GM10847 (cell line): ENCODE measurements around the gene PAX6.

Source experiments
- POLR2A ChIP-seq: IDR thresholded peaks from 2 replicates; pipeline ENCODE4 v1.6.1; 2011; ENCODE audit not compliant: insufficient read length; ENCODE audit errors: extremely low read depth

PAX6 gene

DNA sequence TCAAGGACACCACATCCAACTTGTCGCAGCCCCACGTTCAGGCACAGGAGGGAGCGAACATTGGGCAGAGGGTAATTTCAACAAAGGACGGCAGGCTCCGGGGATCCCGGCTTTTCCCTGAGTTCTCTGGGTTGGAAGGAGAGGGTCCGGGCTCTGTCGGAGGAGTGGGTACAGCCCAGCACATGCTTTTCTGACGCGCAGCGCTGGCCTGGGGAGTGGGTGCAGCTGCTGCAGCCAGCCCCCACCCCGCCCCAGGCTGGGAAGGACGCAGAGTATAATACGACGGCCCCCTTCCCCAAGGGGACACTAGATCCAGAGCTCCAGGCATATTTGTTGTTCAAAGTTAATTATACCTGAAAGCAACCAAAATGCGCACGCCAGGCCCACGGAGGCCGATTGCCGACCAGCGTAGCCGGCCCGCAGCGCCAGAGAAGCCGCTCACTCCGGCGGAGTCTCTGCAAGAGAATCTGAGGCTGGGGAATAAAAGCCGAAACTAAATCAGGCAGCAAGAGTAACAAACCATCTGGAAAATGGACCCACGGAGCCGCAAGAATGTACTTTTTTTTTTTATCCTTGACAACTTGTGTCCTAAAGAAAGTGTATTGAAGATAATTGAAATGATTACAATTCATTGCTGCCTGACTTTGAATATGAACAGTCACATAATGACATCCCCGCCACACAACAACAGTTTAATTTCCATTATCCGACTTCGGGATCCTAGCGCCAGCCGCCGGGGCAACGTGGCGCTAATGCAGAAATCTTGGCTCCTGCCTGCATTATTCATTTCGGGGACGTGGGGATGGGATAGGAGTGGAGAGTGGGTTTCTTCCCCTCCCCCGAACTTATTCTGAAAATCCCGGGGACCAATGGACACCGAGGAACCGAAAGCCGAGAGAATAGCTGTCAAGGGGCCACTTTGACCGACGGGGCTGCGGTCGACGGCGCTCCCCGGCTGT lies 14.0 kb upstream of the PAX6 start:
- no peak for TF ChIP-seq POLR2A

DNA sequence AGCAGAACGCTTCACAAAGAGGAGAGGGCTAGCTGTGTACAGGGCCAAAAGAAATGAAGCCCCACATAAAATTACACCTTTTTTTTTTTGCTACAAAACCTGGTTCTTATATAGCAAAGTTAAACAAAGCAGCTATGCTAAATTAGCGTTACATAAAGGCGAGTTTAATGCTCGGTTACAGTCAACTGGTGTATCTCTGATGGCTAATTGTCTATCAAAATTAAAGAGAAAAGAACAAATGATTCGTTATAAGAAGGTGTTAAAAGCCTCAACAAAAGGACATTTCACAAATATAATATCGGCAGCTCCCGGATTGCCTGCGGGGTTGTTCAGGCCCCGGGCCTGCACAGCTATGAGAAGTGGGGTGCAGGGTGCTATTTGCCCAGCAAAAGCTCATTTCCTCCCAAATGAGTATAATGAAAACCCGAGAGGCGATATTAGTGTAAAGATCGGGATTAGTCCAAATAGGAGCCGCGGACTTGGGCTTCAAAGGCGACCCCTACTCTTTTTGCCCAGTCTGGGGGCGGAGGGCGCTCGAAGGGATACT lies 13.3 kb upstream of the PAX6 start:
- TF ChIP-seq POLR2A: no peak

DNA sequence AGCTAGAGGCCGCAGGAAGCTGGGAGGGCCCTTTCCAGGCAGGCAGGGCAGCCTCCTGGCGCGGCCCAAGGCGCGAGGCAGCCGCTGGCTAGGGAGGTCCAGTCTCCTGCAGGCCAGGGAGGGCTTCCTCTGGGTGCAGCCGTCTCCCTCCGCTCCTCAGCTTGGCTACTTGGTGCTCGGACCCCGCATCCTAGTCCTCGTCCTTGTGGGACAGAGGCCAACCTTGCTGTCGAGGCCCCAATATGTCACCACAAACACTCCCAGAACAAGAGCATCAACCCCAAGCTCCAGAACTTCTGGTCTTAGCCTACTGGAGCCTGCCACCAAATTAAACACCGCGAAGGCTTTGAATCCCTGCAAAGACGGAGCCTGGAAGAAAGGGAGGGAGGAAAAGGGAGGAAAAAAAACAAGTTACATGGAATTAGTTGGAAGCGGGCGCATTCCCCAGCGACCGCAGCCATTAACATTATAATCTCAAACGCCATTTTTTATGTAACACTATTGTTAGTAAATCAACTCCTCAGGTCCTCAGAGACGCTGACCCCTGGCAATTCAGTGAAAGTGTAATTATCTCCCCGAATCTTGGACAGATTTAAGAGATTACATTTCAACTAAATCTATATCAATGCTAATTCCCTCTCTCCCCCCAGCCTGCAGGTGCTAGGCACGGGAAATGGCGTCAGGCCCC lies 12.7 kb upstream of the PAX6 start:
- no peak for TF ChIP-seq POLR2A

DNA sequence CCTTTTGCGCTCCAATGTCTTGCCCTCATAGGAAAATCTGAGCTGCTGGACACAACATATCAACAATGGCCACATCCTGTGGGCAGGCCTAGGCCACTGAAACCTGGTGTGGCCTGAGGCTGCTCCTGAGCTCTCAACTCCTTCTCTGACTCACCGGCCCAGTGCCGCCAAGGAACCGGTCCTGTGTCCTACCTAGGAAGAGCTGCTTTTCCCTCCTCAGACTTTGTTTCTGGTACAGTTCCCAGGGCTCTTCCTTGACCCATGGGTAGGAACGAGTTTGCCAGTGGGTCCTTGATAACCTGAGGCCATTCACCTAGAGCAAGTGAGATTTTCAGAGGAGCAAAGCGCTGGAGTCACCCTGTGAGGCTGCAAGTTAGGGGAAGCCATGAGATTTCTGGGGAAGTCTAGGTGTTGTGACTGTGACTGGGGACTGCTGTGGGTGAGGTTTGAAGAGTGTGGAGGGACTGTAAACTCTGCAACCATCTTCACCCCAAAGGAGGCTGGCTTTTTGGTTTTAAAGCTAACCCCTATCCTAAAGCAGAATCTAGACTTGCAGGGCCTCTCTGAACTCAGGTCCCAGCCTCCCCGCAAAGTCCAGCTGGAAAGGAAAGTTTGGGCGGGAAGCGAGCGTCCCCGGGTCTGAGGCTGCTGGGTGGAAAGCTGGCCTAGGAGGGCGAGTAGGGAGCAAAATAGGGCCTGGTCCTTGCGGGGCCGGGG lies 12.0 kb upstream of the PAX6 start:
- no peak for TF ChIP-seq POLR2A

DNA sequence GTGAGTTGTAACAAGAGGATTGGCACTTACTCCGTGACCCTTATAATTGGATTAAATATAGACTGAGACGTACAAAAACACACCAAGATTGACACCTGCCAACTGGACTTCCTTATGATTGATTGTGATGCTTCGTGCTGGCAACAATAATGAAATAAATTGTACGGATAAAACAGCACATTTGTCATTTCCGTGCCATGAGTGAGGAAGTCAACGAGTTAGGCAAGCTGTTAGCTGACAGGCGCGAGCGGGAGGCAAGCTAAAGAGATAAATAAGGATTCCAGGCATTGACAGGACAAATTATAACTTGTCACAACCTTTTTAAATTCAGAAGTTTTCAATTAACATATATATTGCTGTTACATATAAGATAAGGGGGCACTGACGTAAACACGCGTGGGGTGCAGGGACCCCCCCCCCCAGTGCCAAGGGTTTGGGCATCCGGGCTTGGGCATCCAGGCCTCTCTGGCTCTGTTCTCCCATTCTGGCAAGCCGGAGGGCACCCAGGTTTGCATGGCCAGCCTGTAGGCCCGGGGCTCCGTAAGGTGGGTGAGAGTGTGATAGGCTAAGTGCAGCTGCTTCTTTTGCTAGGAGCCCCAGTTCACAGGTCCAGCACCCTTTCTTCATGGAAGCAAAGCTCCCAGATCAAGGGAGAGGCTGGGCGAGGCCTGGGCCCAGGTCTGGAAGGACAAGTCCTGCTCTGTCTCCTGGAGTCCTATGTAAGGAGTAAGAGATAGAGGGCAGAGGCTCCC lies 11.2 kb upstream of the PAX6 start:
- no peak for TF ChIP-seq POLR2A

DNA sequence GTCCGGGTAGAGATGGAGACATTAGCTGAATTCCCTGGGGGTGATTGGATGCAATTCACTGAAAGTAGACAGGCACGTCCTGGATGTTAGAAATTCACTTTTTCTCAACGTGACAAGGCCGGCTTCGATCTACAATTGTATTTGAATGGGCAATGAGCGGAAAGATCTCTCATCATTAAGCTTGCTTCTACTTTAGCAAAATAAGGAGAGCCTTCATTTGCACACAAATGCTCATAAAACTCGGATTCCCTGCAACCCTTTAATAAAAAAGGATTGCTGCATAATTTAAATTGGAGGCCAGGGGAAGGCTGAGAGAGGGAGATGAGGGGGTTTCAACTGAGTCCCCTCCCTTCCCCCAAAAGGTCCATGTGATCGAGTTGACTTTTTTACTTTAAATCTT lies 10.6 kb upstream of the PAX6 start:
- TF ChIP-seq POLR2A: no peak

DNA sequence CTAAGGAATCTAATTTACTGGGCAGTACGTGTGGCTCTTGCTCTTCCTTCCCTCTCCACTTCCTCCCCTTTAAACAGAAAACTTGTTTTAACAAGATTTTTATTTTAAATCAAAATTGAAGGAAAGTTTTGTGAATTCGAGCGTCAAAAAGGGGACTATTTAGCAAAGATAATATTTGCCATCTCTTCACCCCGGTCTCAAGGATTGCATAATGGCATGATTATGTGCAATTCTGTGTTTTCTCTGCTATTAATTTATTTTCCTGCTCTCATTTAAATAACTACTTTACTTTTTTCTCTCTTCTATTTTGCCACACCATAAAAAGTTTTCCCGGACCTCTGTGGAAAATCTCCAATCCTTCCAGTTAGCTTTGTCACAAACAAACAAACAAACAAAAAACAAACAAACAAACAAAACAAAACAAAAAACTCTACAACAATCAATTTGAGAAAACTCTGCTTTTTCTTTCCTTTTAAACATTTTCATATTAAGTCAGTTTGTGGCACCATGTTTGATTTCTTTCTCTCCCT lies 10.2 kb upstream of the PAX6 start:
- TF ChIP-seq POLR2A: no peak

DNA sequence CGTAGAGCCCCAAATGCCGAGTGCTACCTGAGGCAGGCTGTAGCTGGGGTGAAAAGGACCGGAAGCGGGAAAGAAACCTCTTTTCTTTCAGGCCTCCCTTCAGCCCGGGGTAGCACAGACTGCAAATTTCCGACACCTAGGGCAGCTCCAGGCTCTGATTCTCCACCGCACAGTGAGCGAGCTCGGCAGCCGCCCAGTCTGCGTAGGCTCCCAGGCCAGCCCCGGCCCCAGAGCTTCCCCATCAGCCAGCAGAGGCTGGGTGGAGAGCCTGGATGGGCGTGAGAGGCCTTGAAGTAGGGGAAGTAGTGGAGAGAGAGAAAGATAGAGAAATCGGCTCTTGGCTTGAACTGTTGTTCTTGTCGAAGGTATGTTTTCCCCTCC lies 9.3 kb upstream of the PAX6 start:
- TF ChIP-seq POLR2A: no peak

DNA sequence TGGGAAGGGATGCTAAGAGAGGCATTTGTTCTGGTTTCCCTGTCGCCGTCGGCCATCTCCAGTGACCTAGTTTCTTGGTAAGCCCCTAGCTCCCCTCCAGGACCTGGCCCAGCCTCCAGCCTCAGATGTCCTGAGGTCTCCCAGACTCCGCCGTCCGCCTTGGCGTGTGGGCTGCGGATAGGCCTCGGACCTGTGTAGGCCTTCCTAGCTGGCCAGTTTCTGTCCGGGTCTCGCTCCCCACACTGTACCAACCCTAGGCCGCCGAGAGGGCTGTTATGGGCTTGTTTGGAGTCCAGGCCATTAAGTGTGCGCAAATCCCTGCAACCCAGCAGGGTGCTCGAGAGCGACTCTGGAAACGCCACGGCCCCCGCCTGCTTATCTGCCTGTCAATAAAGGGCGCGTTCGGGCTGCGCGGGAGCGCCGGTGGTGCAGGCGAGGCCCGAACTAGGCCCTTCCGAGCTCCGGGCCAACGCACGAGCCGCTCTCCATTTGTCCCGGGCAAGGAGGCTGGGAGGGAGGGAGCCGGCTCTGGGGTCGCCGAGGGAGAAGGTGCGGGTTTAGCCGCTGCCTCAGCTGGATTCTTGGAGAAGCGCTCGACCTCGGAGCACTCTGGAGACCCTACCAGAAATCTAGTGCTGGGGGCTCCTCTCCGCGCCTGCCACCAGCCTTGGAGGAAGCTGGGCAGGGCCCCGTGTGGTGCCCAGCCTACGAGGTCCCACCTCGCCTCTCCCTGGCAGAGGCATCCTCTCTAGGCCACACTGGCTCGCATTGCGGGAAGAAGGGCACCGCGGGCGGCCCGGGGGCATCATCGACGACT lies 8.7 kb upstream of the PAX6 start:
- no peak for TF ChIP-seq POLR2A

DNA sequence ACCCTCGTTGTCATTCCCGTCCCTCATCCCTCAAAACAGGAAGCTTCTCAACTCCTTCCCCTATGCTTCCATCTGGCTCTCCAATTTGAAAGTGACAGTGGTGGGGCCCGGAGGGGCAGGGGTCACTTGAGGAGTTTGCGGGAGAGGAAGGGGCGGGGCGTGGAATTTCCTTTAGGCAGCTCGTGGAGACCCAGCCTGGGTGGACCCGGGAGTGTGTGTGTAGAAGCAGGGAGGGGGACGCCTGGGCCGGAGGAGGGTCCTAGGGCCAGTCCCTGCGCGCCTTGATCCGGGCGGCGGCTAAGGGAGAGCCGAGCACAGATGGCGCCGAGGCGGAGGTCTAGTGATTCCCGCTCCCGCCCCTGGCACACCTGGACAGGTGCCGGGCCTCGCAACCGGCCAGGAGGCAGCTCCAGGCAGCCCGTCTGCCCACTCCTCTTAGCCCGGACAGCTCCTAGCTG lies 7.8 kb upstream of the PAX6 start:
- TF ChIP-seq POLR2A: no peak

DNA sequence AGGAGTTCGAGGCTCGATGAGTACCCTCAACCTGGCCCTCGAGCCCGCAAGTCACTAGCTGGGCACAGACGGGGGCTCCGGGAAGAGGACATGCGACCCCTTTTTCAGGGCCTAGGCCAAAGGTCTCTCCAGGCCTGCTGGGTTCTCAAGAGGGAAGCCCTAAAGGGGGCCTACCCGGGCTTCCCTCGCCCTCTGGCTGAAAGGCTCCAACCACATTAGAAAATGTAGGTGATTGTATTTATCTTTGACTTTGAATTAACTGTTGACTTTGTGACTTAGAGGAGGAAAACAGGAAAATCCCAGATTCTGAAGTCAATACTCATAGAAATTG lies 7.3 kb upstream of the PAX6 start:
- TF ChIP-seq POLR2A: no peak

DNA sequence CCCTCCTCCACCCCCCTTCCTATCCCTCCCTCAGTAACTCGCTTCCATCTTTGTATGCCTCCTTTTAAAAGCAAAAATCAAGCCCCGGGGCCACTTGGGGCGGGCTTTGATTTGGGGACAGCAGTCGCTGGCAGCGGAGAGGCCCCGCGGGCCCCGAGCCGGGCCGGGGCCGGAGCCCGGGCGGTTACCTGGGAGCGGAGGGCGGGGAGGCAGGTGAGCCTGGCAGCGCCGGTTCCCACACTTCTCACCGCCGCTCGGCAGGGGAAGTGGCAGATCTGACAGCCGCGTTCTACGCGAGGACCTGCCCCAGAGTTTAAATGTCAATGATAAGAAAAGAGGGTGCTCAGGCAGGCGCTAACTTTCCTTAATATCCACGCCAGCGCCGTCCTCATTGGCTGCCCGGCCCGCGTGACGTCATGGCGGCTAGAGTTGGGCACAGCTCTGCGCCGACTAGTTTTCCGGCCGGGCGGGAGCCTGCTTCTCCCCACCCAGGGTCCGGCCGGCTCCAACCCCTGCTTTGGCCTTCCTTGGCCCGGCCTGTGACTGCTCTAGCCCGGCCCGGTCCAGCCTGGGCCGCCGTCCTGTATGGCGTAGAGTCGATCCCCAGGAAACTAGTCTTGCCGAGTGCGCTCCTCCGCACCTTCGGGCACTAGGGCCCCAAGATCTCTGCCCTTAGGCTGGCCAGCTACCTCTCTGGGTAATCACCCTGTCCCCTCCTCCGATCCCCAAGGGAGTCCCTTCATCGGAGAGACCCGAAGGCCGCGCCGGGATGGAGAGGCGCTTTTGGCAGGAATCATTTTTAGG lies 6.7 kb upstream of the PAX6 start:
- TF ChIP-seq POLR2A: no peak

DNA sequence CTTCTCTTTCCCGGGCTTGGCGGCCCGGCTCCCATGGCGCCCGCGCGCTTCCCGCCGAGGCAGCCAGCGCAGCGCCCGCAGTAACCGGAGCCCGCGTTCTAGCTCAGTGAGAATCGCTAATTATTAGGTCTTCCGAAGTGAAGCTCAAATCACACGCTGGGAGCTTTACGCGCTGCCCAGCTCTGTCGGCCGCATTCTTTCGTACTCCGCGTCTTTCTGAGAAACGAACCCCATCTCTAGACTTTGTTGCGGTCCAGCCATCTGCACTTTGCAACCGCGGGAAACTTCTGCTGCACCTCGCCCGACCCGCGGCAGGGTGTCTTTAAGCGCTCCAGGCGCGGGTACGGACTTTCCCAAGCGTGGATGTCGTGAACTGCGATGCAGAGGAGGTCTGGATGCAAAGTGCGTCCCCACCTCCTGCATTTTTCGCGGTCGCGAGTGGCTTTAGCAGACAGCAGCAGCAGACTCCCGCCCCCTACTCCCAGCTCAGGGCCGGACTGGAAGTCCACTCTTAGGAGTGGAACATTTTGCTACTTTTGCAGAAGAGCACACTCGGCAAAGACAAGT lies 6.0 kb upstream of the PAX6 start:
- no peak for TF ChIP-seq POLR2A
